ENCODE results near the gene SCN3B.
"Not testable (repeated sequence)": the region's sequence is repeated elsewhere in the genome, so short reads cannot be mapped to it uniquely, and the experiment has no call there.

Gene SCN3B

GRCh38 chr11:123654566-123655081 lies at the start of gene SCN3B:
Gene SCN3B, minus strand, starts transcription at chr11:123654624. Its CDS starts 823 bp downstream, at chr11:123653801.
- no peak for DNase-seq

GRCh38 chr11:123702696-123703095 lies 48.3 kb upstream of the SCN3B start:
- no peak for DNase-seq

GRCh38 chr11:123702139-123702538 lies 47.7 kb upstream of the SCN3B start:
- no peak for DNase-seq

- no peak for DNase-seq
These were observed 46.3 kb upstream of the SCN3B start for GRCh38 chr11:123700772-123701171.

- DNase-seq: no peak
These were observed 44.2 kb upstream of the SCN3B start for GRCh38 chr11:123698546-123699127.

GRCh38 chr11:123696183-123696582 lies 41.8 kb upstream of the SCN3B start:
- peak; percentile 5 for DNase-seq

- DNase-seq: no peak
These were observed 40.8 kb upstream of the SCN3B start for GRCh38 chr11:123695231-123695630.

- DNase-seq: peak; percentile 46
These were observed 40.1 kb upstream of the SCN3B start for GRCh38 chr11:123694551-123694950.

GRCh38 chr11:123692961-123693360 lies 38.5 kb upstream of the SCN3B start:
- no peak for DNase-seq

- DNase-seq: peak; percentile 47
These were observed 36.1 kb upstream of the SCN3B start for GRCh38 chr11:123690485-123690884.

GRCh38 chr11:123684601-123685000 lies 30.2 kb upstream of the SCN3B start:
- DNase-seq: no peak

GRCh38 chr11:123683428-123684170 lies 29.2 kb upstream of the SCN3B start:
- DNase-seq: no peak

GRCh38 chr11:123682696-123683410 lies 28.4 kb upstream of the SCN3B start:
- DNase-seq: no peak

- DNase-seq: no peak
These were observed 26.6 kb upstream of the SCN3B start for GRCh38 chr11:123681030-123681429.

GRCh38 chr11:123678246-123678645 lies 23.8 kb upstream of the SCN3B start:
- no peak for DNase-seq

GRCh38 chr11:123677510-123677909 lies 23.1 kb upstream of the SCN3B start:
- no peak for DNase-seq

- DNase-seq: no peak
These were observed 19.9 kb upstream of the SCN3B start for GRCh38 chr11:123674297-123674696.

- DNase-seq: no peak
These were observed 18.1 kb upstream of the SCN3B start for GRCh38 chr11:123672568-123672967.

GRCh38 chr11:123671534-123671933 lies 17.1 kb upstream of the SCN3B start:
- DNase-seq: no peak

- no peak for DNase-seq
These were observed 15.7 kb upstream of the SCN3B start for GRCh38 chr11:123670081-123670480.

- DNase-seq: no peak
These were observed 10.9 kb upstream of the SCN3B start for GRCh38 chr11:123665306-123665705.

GRCh38 chr11:123659965-123660364 lies 5.5 kb upstream of the SCN3B start:
- not testable (repeated sequence) for DNase-seq

GRCh38 chr11:123659311-123659710 lies 4.9 kb upstream of the SCN3B start:
- DNase-seq: no peak
